NOMO-1 treated with dmso at 0.1 percent for 144 hours (cell line): ENCODE measurements around the gene KIRREL2.
"Not testable (repeated sequence)": the region's sequence is repeated elsewhere in the genome, so short reads cannot be mapped to it uniquely, and the experiment has no call there.

ENCODE experiments used
- DNase-seq: peaks from one replicate; lab custom pipeline; 2025; ENCODE audit not compliant: unreplicated experiment; lab: John Stamatoyannopoulos, UW

KIRREL2 gene

DNA sequence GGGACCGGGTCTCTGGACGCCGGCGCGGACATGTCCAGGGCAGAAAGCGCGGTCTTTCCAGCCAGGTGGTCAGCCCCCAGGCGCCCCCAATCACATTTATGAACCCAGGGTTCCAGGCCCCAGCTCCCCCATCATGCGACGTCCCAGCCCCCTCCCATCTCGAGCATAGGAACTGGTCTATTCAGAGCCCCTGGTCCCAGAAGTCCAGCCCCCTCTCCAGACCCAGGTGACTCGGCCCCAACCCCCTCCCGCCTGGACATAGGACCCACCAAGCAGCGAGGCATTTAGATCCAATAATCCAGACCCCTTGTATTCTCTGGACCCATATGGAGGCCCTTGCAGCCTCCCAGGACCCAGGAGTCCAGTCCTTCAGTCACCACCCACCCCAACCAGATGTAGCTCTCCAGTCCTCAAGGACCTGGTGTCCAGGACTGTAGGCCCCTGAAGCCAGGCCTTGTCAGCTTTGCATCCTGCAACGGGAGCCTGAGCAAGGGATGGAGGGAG, 12.2 kb downstream of the KIRREL2 start:
- no peak for DNase-seq

DNA sequence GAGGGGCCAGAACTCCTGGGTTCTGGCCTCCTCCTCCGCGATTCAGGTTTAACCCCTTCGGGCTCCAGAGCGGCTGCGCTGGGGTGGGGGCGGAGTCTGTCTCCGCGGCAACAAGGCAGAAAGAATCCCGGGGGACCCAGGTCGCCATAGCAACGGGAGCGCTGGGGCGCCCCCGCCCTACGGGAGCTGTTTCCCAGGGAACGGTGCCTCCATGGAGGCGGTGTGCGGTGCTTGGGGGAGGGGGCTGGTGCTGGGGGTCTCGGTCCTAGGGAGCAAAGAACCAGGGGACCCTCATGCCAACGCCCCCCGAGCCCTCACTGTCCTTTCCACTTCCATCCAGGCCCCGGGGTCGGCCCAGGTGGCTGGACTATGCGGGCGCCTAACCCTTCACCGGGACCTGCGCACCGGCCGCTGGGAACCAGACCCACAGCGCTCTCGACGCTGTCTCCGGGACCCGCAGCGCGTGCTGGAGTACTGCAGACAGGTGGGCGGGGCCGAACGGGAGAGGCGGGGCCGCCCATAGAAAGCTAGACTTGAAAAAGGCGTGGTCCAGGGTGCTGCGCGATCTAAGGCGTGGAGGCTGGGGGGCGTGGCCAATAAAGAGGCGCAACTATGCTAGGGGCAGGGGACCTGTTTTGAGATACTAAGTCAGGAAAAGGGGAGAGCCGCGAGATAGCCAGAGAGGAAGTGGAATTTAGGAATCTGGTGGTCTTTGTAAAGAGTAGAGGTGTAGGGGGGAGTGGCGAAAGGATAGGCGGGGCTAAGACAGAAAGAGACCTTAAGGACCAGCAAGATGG, 12.8 kb downstream of the KIRREL2 start:
- DNase-seq: peak; percentile 80

DNA sequence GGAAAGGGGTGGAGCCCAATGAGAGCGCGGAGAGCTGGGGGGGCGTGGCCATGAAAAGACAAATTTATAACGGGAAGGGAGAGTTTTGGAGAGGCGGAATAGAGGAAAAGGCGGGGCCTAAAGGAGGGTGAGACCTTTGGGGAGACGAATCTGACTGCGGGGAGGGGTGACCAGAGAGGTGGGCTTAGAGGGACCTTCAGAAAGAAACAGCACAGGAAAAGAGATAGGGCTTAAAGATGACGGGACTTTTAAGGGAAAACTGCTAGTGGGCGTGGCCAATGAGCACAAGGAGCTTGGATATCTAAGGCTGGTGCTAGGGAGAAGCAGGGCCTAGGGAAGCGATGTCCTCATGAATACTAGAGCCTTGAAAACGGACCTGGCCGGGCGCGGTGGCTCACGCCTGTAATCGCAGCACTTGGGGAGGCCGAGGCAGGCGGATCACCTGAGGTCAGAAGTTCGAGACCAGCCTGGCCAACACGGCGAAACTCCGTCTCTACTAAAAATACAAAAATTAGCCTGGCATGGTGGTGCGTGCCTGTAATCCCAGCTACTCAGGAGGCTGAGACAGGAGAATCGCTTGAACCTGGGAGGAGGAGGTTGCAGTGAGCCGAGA, 13.5 kb downstream of the KIRREL2 start:
- DNase-seq: not testable (repeated sequence)

DNA sequence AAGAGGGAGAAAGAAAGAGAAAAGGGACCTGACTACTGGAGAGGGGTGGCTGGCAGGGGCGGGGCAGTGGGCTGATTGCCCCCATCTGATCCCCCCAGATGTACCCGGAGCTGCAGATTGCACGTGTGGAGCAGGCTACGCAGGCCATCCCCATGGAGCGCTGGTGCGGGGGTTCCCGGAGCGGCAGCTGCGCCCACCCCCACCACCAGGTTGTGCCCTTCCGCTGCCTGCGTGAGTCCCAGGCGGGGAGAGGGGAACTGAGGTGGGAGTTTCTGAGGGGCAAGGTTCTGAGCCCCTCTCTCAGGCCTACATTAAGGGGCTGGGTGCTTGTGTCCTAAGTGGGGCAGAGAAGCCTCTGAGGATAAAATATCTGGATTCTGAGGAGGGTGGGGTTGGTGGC, 14.1 kb downstream of the KIRREL2 start:
- no peak for DNase-seq

DNA sequence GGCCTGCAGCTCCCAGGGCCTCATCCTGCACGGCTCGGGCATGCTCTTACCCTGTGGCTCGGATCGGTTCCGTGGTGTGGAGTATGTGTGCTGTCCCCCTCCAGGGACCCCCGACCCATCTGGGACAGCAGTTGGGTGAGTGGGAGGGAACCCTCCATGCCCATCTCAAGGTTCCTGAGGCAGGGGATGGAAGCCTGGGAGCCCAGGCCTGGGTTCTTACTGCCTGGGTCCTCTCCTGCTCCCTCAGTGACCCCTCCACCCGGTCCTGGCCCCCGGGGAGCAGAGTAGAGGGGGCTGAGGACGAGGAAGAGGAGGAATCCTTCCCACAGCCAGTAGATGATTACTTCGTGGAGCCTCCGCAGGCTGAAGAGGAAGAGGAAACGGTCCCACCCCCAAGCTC, 14.9 kb downstream of the KIRREL2 start:
- no peak for DNase-seq

DNA sequence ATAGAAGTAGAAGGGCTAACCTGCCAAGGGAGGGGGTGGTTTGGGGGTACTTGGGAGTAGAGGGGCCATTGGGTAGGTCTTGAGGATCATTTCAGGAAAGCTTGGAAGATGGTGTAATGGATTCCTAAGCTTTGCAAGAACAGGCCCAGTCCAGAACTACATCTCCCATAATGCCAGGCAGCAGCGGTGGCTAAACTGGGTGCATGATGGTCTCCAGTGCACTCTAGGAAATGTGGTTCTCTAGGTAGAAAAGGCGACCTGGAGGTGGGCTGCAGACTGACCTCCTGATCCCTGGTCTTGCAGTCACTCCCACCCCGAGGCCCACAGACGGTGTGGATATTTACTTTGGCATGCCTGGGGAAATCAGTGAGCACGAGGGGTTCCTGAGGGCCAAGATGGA, 15.5 kb downstream of the KIRREL2 start:
- no peak for DNase-seq

DNA sequence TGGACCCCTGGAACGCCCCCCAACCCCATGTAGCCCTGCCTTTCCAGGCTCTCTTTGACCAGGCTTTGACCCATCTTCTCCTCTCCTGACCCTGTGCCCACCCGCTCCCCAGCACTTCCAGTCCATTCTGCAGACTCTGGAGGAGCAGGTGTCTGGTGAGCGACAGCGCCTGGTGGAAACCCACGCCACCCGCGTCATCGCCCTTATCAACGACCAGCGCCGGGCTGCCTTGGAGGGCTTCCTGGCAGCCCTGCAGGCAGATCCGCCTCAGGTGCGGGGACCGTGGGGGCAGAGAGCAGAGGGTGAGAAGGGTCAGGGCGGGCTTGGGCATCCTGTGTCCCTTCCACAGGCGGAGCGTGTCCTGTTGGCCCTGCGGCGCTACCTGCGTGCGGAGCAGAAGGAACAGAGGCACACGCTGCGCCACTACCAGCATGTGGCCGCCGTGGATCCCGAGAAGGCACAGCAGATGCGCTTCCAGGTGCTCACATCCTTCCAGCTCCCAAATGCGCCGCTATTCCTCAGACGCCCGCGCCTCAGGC, 17.8 kb downstream of the KIRREL2 start:
- no peak for DNase-seq

DNA sequence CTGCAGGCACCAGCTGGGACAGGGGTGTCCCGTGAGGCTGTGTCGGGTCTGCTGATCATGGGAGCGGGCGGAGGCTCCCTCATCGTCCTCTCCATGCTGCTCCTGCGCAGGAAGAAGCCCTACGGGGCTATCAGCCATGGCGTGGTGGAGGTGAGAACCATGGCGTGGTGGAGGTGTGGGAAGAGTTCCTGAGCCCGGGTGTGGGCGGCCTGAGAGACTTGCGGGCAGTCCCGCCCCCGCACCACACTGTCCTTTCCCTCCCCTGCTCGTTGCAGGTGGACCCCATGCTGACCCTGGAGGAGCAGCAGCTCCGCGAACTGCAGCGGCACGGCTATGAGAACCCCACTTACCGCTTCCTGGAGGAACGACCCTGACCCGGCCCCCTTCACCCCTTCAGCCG, 22.4 kb downstream of the KIRREL2 start:
- DNase-seq: no peak

DNA sequence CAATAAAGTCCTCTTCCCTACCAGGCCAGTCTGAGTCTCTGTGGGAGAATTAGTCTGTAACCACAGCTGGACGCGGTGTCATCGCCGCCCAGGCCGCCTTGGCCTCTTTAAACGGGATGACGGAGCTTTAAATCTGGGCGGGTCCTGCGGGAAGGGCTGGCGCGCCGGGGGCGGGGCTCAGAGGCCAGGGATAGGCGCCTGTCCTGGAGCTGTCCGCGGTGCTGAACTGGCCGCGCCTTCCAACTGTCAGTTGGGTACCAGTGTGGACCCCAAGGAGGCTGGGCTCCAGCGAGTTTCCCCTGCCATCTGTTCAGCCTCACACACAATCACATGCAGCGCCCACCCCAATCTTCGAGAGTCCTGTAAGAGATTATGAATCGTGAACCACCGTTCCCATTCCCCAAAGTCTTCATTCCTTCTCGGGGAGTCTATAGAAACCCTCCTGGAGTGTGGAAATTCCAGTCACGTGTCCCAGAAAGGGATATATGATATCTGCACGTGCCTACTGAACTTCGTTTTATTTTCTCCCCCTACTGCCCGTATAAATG, 23.1 kb downstream of the KIRREL2 start:
- peak; percentile 84 for DNase-seq

DNA sequence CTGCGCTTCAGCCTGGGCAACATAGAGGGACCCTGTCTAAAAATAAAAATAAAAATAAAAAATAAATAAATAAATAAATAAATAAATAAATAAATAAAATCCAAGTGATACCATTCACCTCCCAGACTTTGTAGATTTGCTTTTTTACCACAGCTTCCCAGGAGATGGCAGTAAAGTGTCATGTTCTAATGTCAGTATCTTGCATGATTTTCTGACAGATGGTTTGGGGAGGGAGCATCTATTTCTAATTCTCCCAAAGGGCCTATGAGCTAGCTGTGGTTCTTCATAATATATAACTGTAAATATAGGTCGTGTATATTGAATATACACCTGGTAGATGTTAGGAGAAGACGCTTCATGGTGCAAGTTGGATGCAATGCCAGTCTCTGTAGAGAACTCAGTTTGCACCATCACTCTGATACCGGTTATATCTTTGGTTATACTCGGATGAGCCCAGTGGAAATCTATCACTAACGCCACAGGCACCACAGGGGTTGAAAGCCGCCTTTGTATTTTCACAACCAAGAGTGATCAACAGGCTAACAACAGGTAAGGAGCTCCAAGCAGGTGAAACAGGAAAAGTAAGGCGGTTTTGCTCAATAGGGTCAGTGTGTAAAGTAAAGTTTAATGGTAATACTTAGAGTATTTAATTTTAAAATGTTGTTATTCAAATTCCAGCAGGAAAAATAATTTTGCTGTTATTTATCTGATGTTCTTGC, 25.6 kb downstream of the KIRREL2 start:
- DNase-seq: peak; percentile 42

DNA sequence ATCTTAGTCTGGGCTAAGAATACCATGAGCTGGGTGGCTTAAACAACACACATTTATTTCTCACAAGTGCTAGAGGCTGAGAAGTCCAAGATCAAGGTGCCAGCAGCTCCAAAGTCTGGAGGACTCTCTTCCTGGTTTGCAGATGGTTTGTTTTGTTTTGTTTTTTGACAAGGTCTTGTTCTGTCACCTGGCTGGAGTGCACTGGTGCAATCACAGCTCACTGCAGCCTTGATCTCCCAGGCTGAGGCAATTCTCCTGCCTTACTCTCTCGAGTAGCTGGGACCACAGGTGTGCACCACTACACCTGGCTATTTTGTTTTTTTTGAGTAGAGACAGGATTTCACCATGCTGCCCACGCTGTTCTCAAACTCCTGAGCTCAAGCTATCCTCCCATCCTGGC, 27.2 kb downstream of the KIRREL2 start:
- DNase-seq: no peak

DNA sequence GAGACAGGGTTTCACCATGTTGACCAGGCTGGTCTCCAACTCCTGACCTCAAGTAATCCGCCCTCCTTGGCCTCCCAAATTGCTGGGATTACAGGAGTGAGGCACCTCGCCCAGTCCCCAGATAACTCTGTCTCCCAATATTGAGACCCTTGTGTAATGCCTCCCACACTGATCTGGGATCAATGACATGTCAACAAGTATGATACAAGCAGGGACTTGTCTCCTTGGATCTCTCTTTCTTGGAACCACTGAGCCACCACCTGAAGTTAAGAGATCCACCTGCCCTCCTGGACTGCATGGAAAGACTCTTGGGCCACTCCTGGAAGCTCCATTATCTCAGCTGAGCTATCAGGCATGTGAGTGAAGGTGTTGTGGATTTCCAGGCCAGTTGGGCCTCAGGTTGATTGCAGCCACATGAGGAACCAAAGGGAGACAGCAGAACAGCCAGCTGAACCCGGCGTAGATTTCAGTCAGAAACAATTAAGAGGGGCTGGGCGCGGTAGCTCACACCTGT, 28.6 kb downstream of the KIRREL2 start:
- DNase-seq: no peak

DNA sequence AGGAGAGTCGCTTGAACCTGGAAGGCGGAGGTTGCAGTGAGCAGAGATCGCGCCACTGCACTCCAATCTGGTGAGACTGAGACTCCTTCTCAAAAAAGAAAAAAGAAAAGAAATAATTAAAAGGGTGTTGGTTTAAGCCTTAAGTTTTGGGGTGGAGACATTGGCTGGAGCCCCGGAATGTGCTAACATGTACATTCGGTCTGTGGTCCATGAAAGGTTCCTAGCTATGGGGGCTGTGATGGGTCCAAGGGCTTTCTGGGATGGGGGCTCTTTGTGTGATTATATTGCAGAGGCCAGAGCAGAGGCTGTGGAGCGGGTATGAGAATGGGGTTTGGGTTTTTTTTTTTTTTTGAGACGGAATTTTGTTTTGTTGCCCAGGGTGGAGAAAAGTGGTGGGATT, 29.2 kb downstream of the KIRREL2 start:
- DNase-seq: no peak

DNA sequence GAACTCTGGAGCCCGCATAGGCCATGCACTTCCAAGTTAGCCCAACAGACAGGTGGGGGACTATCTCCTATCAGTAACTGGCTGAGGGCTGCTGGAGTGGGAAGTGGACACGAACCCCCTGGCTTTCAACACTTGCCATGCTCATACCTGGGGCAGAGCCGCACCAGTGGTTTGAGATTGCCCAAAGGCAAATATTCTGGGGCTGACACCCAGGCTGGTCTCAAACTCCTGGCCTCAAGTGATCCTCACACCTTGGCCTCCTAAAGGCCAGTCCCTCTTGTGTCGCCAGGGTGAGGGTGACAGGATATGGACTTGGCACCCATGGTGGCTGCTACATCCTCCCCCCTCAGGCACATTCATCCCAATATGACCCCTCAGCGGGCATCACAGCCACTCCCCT, 30.5 kb downstream of the KIRREL2 start:
- no peak for DNase-seq

DNA sequence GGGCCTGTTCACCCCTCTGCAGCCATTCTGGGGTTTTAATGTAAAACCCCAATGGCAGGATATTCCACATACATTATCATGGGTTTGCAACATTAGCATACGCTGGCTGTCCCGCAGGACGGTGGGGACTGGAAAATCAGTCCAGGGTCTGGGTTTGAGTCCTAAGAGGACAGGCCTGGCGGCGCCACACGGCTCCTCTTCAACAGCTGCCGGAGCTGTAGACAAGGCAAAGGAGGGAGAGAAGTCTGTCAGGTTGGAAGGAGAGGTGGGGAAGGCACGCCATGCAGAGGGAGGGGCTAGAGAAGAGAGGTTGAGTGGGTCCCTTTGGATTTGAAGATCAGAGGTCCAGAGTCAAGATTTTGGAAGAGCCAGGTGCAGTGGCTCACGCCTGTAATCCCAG, 31.7 kb downstream of the KIRREL2 start:
- DNase-seq: no peak

DNA sequence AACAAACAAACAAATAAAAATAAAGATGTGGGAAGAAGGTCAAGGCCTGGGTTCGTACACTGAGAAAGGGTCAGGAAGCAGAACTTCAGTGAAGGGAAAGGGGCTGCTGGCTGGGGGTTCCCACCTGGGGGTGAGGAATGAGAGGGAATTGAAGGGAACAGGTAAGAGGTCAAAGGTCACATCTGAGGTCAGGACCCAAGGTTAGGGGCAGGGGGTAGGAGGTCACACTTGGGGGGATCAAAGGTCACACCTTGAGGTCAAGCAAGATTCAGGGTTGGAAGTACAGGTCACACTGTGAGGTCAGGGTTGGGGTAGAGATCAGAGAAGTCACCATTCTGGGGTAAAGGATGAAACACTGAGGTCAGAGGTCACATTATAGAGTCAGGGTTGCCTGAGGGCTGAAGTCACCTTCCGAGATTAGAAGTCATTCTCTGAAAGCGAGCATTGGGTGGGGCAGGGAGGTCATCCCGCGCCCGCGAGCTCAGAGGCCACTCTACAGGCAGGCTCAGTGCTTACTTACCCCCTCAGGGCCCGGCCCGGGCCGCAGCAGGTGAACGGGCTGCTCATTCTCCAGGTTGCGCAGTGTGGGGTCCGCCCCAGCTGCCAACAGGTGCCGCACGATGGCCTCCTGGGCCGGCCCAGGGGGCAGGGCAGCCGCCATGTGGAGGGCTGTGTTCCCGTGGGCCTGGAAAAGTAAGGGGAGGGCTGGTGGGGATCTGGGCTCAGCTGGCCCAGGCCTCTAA, 32.8 kb downstream of the KIRREL2 start:
- no peak for DNase-seq

DNA sequence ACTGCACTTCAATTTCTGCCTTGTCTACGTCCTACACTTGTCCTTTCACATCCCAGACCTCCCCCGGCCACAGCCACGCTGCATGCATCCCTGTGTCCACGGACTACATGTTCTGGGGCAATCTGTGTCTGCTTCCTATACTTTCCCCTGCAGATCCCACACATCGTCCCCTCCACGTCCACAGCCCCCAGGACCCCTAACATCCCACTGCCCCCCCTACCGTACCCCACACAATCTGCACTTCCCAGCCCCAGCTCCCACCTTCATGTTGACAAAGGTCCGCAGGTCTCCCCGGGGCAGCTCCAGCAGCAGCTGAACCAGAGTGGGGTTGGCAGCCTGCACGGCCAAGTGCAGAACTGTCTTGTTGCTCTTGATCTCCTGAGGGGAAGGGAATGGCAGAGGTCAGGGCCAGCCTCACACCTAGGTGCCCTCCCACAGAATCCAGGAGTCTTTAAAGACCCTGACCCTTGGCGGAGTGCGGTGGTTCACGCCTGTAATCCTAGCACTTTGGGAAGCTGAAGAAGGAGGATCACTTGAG, 33.5 kb downstream of the KIRREL2 start:
- DNase-seq: no peak

DNA sequence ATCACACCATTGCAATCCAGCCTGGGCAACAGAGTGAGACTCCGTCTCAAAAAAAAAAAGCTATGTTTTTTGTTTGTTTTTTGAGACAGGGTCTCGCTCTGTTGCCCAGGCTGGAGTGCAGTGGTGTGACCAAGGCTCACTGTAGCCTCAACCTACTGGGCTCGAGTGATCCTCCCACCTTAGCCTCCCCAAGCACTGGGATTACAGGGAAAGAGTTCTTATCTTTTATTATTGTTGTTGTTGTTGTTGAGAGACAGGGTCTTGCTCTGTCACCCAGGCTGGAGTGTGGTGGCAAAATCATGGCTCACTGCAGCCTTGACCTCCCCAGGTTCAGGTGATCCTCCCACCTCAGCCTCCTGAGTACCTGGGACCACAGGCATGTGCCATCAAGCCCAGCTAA, 35.1 kb downstream of the KIRREL2 start:
- DNase-seq: not testable (repeated sequence)

DNA sequence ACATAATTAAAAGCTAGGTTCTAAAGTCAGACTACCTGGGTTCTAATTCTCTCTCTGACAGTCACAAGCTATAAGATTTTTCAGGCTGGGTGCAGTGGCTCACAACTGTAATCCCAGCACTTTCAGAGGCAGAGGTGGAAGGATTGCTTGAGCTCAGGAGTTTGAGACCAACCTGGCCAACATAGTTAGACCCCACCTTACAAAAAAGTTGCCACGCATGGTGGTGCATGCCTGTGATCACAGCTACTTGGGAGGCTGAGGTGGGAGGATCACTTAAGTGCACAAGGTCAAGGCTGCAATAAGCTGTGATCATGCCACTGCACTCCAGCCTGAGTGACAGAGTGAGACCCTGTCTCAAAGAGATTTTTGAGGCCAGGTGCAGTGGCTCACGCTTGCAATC, 37.6 kb downstream of the KIRREL2 start:
- DNase-seq: no peak

DNA sequence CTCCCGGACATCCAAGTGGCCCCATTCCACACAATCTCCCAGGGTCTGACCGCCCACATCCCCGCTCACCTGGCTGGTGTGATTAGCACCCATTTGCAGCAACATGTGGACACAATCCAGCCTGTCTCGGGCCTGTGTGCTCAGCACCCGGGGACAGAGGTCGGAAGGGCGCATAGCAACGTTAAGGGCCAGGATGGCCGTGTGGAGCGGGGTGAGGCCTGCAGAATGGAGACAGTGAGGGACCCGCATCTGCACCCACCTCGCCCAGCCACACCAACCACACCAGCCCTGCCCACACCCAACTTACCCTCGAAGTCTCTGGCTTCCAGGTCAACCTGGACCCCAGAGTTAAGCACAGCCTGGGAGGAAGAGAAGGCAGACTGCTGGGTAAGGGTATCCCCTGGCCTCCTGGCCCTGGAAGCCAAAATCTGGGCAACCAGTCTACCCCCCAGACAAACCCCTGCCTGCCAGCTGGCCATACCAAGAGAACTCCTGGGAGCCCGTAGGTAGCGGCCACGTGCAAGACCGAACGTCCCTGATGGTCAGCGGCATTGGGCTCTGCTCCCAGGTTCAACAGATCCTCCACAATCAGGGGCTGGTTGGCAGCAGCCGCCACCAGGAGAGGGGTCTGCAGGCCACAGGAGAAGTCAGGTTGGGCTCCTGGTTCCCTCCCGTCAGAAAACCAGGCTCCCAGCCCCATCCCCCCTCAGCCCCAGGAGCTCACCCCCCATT, 39.4 kb downstream of the KIRREL2 start:
- DNase-seq: no peak
